Calu3 (cell line): Measurements from ENCODE around the gene FN3KRP. TPM values are rescaled to one million over a fixed set of nuclear protein-coding genes. Genes with fewer than 3 reads are reported as not detected.
A peak's percentile ranks its signal among the peaks of the same experiment; 100 is the strongest.

ENCODE experiments used
- Bru-seq: library from RNA; stranded (reverse); fragments of 400-500 nt; gene quantifications from one replicate; lab custom pipeline; 2021; lab: Mats Ljungman, UMichigan
- BruChase-seq, 2 experiments: library from RNA; stranded (reverse); fragments of 400-500 nt; gene quantifications; one replicate each; lab custom pipeline; 2021; lab: Mats Ljungman, UMichigan
- BruUV-seq: library from RNA; stranded (reverse); fragments of 400-500 nt; replicated peaks from 2 replicates; lab custom pipeline; 2021; lab: Mats Ljungman, UMichigan
- CTCF ChIA-PET: fragments of 300-600 bp; sonication (Branson Sonifier 250); formaldehyde crosslinking; loops from one replicate; lab custom pipeline; 2022; ENCODE audit warnings: antibody characterized with exemption; lab: Charles Lee
- DNase-seq: peaks from one replicate; pipeline ENCODE4 v3.0.0; 2022
- H3K27ac Mint-ChIP-seq: one replicate; pipeline ENCODE4 v1.8.0; 2022; ENCODE audit warnings: mixed read lengths; ENCODE audit not compliant: unreplicated experiment
- H3K27me3 Mint-ChIP-seq: one replicate; pipeline ENCODE4 v1.8.0; 2022; ENCODE audit warnings: mixed read lengths; ENCODE audit not compliant: unreplicated experiment
- H3K36me3 Mint-ChIP-seq: one replicate; pipeline ENCODE4 v1.8.0; 2022; ENCODE audit warnings: mild to moderate bottlenecking, moderate library complexity, mixed read lengths; ENCODE audit not compliant: insufficient read depth, unreplicated experiment
- H3K4me1 Mint-ChIP-seq: one replicate; pipeline ENCODE4 v1.8.0; 2022; ENCODE audit warnings: mild to moderate bottlenecking, low read depth, mixed read lengths; ENCODE audit not compliant: unreplicated experiment
- H3K4me3 Mint-ChIP-seq: one replicate; pipeline ENCODE4 v1.8.0; 2022; ENCODE audit warnings: mild to moderate bottlenecking, low read depth, moderate library complexity, mixed read lengths; ENCODE audit not compliant: unreplicated experiment
- H3K9me3 Mint-ChIP-seq: one replicate; pipeline ENCODE4 v1.8.0; 2022; ENCODE audit warnings: low read depth, mixed read lengths; ENCODE audit not compliant: unreplicated experiment
- intact Hi-C: fragments of 100-400 bp; cut with micrococcal nuclease; formaldehyde crosslinking; loops from one replicate; pipeline ENCODE4 v1.10.0; 2022; ENCODE audit not compliant: unreplicated experiment
- long read RNA-seq: library from polyadenylated mRNA; stranded (forward); transcript quantifications from one replicate; pipeline ENCODE4 v2.0.0, GENCODE V29; 2022
- total RNA-seq: library from RNA; stranded (reverse); gene quantifications from 2 replicates; pipeline ENCODE4 v1.2.3, GENCODE V29; 2022
- TF ChIP-seq, protein P1 (sequence below): fragments of 200-600 bp; IDR thresholded peaks from one replicate; pipeline ENCODE4 v1.8.0; 2022; ENCODE audit warnings: antibody characterized with exemption; ENCODE audit not compliant: unreplicated experiment

The FN3KRP gene, protein sequence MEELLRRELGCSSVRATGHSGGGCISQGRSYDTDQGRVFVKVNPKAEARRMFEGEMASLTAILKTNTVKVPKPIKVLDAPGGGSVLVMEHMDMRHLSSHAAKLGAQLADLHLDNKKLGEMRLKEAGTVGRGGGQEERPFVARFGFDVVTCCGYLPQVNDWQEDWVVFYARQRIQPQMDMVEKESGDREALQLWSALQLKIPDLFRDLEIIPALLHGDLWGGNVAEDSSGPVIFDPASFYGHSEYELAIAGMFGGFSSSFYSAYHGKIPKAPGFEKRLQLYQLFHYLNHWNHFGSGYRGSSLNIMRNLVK
- total RNA-seq (44.2 and 49.9 TPM in 2 replicates), Bru-seq, nascent RNA (percentile 67 among the genes with signal in this experiment), BruChase-seq, experiment 1, labeled RNA remaining after a 6-hour chase (percentile 82 among the genes with signal in this experiment), BruChase-seq, experiment 2, labeled RNA remaining after a 2-hour chase (percentile 82 among the genes with signal in this experiment)
- long read RNA-seq, transcript FN3KRP-201 (6 exons, 1,849 nt): major isoform, 97 of 108 reads
- long read RNA-seq, partial matches to known transcripts: 0 of 108 reads
- long read RNA-seq, other reads (novel, unspliced or antisense): 9 of 108 reads

DNA sequence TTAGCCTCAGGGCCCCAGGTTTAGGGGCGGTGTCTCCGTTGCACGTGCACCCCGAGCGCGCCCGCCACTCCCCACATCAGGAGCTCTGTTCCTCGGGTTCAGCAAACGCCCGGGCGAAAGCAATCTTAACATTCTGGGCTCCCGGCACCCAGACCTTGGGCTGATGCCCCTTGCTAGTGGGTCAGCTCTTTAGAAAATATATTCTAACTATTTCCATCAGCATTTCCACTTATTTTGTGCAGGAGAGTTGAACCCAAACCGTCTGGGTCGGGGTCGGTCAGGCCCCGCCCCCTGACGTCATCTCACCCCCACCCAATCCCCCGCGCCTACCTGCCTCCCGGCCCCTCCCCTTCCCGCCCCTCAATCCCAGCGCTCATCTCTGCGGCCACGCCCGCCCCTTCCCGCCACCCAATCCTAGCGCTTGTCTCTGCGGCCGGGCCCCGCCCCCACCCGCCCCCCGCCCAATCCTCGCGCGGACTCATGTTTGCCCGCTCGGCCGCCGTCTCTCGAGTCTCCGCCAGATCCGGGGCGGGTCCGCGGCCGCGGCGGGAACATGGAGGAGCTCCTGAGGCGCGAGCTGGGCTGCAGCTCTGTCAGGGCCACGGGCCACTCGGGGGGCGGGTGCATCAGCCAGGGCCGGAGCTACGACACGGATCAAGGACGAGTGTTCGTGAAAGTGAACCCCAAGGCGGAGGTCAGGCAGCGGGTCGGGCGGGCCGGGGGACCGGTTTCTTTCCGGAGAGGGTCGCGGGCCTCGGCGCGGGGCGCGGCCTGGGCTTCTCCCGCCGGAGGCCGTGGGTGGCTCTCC lies at the start of gene FN3KRP:
TSS of gene FN3KRP (plus strand) at position 504 of the 808 bp plus-strand sequence. CDS start at position 554, 50 bp downstream.
- TF ChIP-seq, protein P1, sequence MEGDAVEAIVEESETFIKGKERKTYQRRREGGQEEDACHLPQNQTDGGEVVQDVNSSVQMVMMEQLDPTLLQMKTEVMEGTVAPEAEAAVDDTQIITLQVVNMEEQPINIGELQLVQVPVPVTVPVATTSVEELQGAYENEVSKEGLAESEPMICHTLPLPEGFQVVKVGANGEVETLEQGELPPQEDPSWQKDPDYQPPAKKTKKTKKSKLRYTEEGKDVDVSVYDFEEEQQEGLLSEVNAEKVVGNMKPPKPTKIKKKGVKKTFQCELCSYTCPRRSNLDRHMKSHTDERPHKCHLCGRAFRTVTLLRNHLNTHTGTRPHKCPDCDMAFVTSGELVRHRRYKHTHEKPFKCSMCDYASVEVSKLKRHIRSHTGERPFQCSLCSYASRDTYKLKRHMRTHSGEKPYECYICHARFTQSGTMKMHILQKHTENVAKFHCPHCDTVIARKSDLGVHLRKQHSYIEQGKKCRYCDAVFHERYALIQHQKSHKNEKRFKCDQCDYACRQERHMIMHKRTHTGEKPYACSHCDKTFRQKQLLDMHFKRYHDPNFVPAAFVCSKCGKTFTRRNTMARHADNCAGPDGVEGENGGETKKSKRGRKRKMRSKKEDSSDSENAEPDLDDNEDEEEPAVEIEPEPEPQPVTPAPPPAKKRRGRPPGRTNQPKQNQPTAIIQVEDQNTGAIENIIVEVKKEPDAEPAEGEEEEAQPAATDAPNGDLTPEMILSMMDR: no peak
- intact Hi-C loops: no loop called here
- peak within 1 kb of the TSS; percentile 66 for H3K27ac Mint-ChIP-seq
- H3K27me3 Mint-ChIP-seq: no peaks in the 10 kb centered on the region
- H3K36me3 Mint-ChIP-seq: peaks cover 31% of the 10 kb centered on the region
- H3K4me1 Mint-ChIP-seq: peaks cover 11% of the 10 kb centered on the region
- peak within 1 kb of the TSS; percentile 58 for H3K4me3 Mint-ChIP-seq
- DNase-seq: peak; percentile 89
- H3K9me3 Mint-ChIP-seq: no peaks in the 10 kb centered on the region
- CTCF ChIA-PET: interaction anchor here (0.5 to 1.6 kb wide), 10 partner anchors 14 to 226 kb away, joined by 3 to 12 read pairs (median 4); no protein-coding TSS in a partner anchor
- BruUV-seq: no TSS peak

DNA sequence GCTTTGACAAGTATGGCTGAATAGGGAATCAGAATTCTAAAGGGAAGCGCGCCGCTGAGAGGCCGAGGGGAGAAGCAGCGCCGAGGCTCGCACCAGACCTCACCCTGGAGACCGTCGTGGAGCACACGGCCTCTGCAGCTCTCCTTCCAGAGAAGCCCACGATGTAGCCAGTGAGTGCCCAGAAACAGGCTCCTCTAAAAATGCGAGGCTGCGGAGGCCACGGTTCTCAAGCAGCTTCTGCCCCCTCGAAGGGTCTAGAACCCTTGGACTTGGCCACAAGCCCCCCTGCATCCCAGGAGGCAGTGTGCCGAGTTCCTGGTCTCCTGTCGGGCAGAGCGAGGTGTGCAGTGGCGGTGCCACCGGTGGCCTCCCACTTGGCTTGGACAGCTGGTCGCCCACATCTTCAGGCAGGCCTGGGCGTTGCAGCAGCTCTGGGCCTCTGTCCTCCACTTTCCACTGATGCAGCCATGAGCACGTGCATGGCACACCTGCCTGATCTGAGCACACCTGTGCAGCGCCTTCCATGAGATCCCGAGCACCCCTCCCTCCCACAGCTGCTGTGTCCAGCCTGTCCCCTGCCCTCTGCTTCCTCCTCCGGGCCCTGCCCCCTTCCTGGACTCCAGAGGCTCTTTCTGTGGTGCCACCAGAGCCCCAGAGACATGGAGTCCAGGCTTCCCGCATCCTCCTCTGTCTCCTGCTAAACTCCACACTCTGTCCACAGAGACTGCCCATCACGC lies 49.4 kb upstream of the FN3KRP start:
- no peak for DNase-seq
- H3K27me3 Mint-ChIP-seq: no peaks in the 10 kb centered on the region
- no peak overlapping the region for H3K27ac Mint-ChIP-seq
- BruUV-seq: no TSS peak
- TF ChIP-seq, protein P1: no peak
- intact Hi-C loops: loop anchor here (5.0 kb wide), 1 partner anchor 100 kb away; no protein-coding TSS in a partner anchor
- CTCF ChIA-PET: interaction anchor here (1.7 to 2.4 kb wide), 2 partner anchors 49 to 98 kb away, joined by 7 to 9 read pairs; partner anchors contain the start of gene FN3KRP
- H3K36me3 Mint-ChIP-seq: peaks cover 14% of the 10 kb centered on the region
- H3K9me3 Mint-ChIP-seq: no peaks in the 10 kb centered on the region
- H3K4me3 Mint-ChIP-seq: no peak overlapping the region
- H3K4me1 Mint-ChIP-seq: peaks cover 17% of the 10 kb centered on the region

DNA sequence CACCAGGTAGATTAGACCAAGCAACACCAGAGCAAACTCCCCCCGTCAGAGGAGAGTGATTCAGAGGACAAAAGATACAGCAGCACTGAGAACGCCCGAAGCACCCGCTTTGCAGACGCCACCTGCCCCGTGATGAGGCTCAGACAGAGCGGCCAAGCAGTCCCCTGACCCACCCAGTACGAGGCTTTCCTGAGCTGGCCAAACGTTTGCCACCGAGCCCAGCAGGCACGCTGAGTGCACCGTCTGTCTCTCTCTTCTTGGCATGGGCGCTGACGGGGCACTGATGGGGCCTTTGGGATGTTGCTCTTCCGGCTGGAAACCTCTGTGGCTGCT lies 48.9 kb upstream of the FN3KRP start:
- H3K4me3 Mint-ChIP-seq: no peak overlapping the region
- peaks cover 14% of the 10 kb centered on the region for H3K36me3 Mint-ChIP-seq

More for the DNA sequence above, 48.9 kb upstream of the FN3KRP start:
- peaks cover 17% of the 10 kb centered on the region for H3K4me1 Mint-ChIP-seq
- intact Hi-C loops: loop anchor here (5.0 kb wide), 1 partner anchor 100 kb away; no protein-coding TSS in a partner anchor
- no peak for DNase-seq
- no TSS peak for BruUV-seq
- H3K27ac Mint-ChIP-seq: no peak overlapping the region
- CTCF ChIA-PET: interaction anchor here (1.4 to 2.4 kb wide), 4 partner anchors 20 to 110 kb away, joined by 3 to 14 read pairs (median 8); partner anchors contain the start of gene FN3KRP
- no peaks in the 10 kb centered on the region for H3K27me3 Mint-ChIP-seq
- TF ChIP-seq, protein P1: no peak
- no peaks in the 10 kb centered on the region for H3K9me3 Mint-ChIP-seq
